Measurements from ENCODE around the gene SCAMP1. TPM values are rescaled to one million over a fixed set of nuclear protein-coding genes. Genes with fewer than 3 reads are reported as not detected.

Gene SCAMP1
- total and polyA plus RNA-seq, 5 donors: 14.6 to 44.1 (median 40.1) TPM

DNA sequence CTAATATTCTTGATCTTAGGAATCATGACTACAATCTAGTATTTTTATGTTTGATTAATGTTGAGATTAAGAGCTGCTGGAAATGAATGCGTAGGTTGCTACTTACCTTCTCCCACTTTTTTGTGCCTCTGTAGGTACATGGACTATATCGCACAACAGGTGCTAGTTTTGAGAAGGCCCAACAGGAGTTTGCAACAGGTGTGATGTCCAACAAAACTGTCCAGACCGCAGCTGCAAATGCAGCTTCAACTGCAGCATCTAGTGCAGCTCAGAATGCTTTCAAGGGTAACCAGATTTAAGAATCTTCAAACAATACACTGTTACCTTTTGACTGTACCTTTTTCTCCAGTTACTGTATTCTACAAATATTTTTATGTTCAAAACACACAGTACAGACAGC lies 115.0 kb downstream of the SCAMP1 start:
- WGBS: 95% methylated on average over 3 of the region's 3 CpGs
- intact Hi-C loops (cut with DNase I): loop anchor here in 2 of 4 donors (10.0 kb wide), 2 partner anchors 49 to 169 kb away; partner anchors contain the start of gene LHFPL2 (in 1 of the 2)
- ATAC-seq (no peak), DNase-seq (no peak)
- no peaks in the 10 kb centered on the region for H3K4me1 ChIP-seq (ENCODE audit: control insufficient read depth, insufficient read depth, low read length)
- no peaks in the 10 kb centered on the region for H3K9me3 ChIP-seq (ENCODE audit: control insufficient read depth, low read length)
- no peak overlapping the region for H3K27ac ChIP-seq (ENCODE audit: low read length)
- H3K4me3 ChIP-seq (ENCODE audit: low read length): no peak overlapping the region
- H3K27me3 ChIP-seq (ENCODE audit: control insufficient read depth, insufficient read depth): no peaks in the 10 kb centered on the region

DNA sequence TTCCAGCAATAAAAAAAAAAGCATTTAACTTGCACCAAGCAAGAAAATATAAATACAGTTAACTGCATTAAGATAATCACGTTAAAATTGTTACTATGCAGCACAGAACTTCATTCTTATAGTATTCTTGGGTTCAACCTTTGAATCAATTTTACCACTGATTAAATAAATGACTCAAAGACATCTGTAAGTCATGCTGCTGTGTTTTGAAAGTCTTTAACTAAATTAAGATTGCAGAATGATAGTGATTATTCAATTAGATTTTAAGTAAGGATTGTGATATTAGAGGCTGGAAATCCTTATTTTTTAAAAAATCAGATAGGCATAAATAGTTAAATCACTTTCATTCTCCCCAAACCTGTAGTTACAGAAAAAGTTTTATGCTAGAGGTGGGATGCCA lies 116.4 kb downstream of the SCAMP1 start:
- Histone ChIP-seq H3K4me3 (ENCODE audit: low read length) (no peak overlapping the region), H3K27ac (ENCODE audit: low read length) (no peak overlapping the region), H3K4me1 (ENCODE audit: control insufficient read depth, insufficient read depth, low read length) (no peaks in the 10 kb centered on the region), H3K27me3 (ENCODE audit: control insufficient read depth, insufficient read depth) (no peaks in the 10 kb centered on the region), H3K9me3 (ENCODE audit: control insufficient read depth, low read length) (no peaks in the 10 kb centered on the region)
- intact Hi-C loops (cut with DNase I): loop anchor here in 2 of 4 donors (10.0 kb wide), 2 partner anchors 48 to 168 kb away; partner anchors contain the start of gene LHFPL2 (in 1 of the 2)
- no peak for ATAC-seq
- no peak for DNase-seq
- WGBS: 83% methylated on average over 1 of the region's 1 CpG

DNA sequence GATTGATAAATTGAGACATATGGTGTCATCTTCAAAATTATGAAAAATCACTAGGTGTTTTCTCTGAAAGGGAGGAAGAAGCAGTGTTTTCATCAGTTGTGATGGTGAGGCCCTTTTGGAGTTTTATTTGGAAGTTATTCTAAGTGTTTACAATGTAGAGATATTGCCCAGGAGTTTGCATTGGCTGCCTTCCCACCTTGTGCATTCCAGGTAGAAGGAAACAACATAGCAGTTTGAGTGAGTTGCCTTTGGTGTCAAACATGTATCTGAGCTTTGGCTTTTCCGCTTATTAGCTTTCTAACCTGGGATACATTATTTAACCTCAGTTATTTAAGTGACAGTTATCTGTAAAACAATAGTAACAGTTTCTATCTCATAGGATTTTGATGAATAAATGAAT lies 122.5 kb downstream of the SCAMP1 start:
- 99% methylated on average over 1 of the region's 1 CpG for WGBS
- H3K27ac ChIP-seq (ENCODE audit: low read length): no peak overlapping the region
- ATAC-seq: no peak
- no peaks in the 10 kb centered on the region for H3K4me1 ChIP-seq (ENCODE audit: control insufficient read depth, insufficient read depth, low read length)
- DNase-seq: no peak
- H3K4me3 ChIP-seq (ENCODE audit: low read length): no peak overlapping the region
- no peaks in the 10 kb centered on the region for H3K27me3 ChIP-seq (ENCODE audit: control insufficient read depth, insufficient read depth)
- no peaks in the 10 kb centered on the region for H3K9me3 ChIP-seq (ENCODE audit: control insufficient read depth, low read length)
- intact Hi-C loops (cut with DNase I): no loop called here

DNA sequence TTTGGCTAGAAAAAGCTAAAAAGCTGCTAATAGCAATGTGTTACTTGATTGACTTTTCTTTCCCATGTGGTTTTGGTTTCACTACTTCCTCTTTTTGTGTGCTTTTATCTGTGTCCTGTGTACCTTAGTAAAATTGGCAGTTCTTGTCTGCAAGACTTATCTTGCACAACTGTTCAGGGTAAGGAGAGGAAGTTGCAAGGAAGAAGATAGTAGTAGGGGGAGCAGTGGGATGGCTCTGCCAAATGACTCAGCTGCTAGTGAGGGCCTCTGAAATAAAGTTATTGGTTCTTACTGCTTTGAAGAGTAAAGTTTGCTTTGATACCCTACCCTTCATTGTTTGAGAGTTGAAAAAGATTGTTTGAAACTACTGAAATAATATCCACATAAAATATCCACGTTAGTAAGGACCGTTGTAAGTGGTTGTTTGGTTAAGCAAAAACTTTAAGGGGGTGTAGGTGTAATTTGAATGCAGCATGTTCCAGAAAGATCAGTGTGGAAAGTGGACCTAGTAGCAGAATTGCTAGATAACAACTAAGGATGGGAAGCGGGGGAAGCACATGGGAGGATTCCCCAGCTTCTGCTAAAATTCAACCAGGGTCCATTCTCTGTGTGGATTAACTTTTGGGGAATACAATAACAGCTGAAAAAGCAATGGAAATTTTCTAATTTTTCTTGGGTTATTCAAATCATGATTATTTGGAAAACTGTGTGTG lies 123.5 kb downstream of the SCAMP1 start:
- ATAC-seq (peak; percentile 89 to 94), DNase-seq (no peak)
- Histone ChIP-seq H3K4me1 (ENCODE audit: control insufficient read depth, insufficient read depth, low read length) (no peaks in the 10 kb centered on the region), H3K27ac (ENCODE audit: low read length) (no peak overlapping the region), H3K9me3 (ENCODE audit: control insufficient read depth, low read length) (no peaks in the 10 kb centered on the region), H3K4me3 (ENCODE audit: low read length) (no peak overlapping the region), H3K27me3 (ENCODE audit: control insufficient read depth, insufficient read depth) (no peaks in the 10 kb centered on the region)
- intact Hi-C loops (cut with DNase I): no loop called here
- 63% methylated on average over 3 of the region's 3 CpGs for WGBS

DNA sequence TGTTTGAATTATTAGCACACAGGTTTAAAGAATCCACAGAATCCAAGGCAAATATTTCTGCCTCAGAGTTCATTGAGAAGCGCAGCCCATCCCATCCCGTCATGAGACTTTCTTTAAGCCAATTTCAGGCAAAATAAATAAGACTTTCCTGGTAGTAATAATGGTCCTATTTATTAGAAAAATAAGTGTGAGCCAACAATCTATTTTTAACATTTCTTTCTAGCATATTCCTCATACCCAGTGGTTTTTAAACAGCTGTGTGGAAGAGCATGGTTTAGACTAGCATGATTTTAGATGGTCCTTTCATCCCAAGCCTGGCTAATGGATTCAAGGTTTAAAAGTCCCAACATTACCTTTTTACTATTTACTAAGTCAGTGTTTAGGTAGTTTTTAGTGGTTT lies 125.8 kb downstream of the SCAMP1 start:
- no peaks in the 10 kb centered on the region for H3K4me1 ChIP-seq (ENCODE audit: control insufficient read depth, insufficient read depth, low read length)
- no peaks in the 10 kb centered on the region for H3K27me3 ChIP-seq (ENCODE audit: control insufficient read depth, insufficient read depth)
- H3K27ac ChIP-seq (ENCODE audit: low read length): no peak overlapping the region
- ATAC-seq: peak in 1 of 2 donors; percentile 36
- no peak overlapping the region for H3K4me3 ChIP-seq (ENCODE audit: low read length)
- DNase-seq: no peak
- H3K9me3 ChIP-seq (ENCODE audit: control insufficient read depth, low read length): no peaks in the 10 kb centered on the region
- intact Hi-C loops (cut with DNase I): no loop called here
- WGBS: 64% methylated on average over 2 of the region's 2 CpGs

DNA sequence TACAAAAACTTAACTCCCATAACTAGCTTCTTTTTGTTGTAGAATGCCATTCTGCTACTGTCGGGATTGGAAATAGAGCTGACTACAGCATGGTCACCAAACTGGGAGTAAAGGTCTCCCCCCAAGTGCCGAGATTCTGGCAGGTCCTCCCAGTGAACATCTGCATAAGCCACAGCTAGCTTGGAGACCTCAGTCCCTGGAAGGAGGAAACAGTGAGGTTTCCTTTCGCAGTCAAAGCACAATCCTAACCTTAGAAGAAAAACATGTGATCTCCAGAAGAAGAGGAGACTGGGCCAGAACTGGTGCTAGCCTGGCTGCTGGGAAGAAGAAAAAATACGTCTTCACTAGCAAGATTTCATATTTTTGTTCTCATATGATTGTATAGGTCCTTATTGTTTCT lies 127.4 kb downstream of the SCAMP1 start:
- H3K27ac ChIP-seq (ENCODE audit: low read length): no peak overlapping the region

DNA sequence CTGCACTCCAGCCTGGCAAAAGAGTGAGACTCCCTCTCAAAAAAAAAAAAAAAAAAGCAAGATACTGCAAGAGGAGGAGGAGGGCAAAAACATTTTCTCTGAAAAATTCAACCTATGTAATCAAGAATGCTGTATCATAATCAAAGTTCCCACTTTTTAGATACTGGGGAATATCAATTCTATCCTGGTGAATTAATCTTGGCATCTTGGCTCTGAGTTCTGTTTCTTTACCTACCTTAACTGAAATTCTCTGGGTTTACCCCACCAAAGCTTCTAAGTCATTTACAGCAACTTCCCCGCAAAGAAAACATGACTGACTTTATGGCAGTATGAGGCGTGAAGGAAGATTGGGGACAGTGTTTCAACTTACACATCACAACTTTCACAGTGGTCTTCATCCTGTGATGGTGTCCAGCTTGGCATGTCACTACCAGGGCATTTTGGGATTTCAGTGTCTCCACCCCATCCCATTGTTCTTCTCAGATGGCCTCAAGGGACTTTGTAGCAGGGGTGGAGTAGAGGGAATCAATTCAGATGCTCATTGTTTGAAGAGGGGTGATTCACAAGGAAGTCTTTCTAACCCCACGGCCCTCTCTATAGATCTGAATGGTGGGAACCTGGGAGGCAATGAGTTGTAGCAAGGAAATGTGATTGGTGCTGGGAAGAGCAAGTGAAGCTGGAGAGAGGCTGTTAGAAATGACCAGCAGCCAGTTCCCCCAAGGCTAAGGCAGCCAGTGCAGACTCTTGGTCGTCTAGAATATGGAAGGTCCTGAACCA lies 130.5 kb downstream of the SCAMP1 start:
- H3K9me3 ChIP-seq (ENCODE audit: control insufficient read depth, low read length): no peaks in the 10 kb centered on the region
- ATAC-seq (peak in 1 of 2 donors; percentile 58), DNase-seq (no peak)
- no peak overlapping the region for H3K27ac ChIP-seq (ENCODE audit: low read length)
- H3K4me3 ChIP-seq (ENCODE audit: low read length): no peak overlapping the region
- WGBS: 82% methylated on average over 4 of the region's 4 CpGs
- no peaks in the 10 kb centered on the region for H3K27me3 ChIP-seq (ENCODE audit: control insufficient read depth, insufficient read depth)
- intact Hi-C loops (cut with DNase I): no loop called here
- no peaks in the 10 kb centered on the region for H3K4me1 ChIP-seq (ENCODE audit: control insufficient read depth, insufficient read depth, low read length)

More for the DNA sequence above, 127.4 kb downstream of the SCAMP1 start:
- Histone ChIP-seq H3K9me3 (ENCODE audit: control insufficient read depth, low read length) (no peaks in the 10 kb centered on the region), H3K4me1 (ENCODE audit: control insufficient read depth, insufficient read depth, low read length) (no peaks in the 10 kb centered on the region), H3K27me3 (ENCODE audit: control insufficient read depth, insufficient read depth) (no peaks in the 10 kb centered on the region), H3K4me3 (ENCODE audit: low read length) (no peak overlapping the region)
- intact Hi-C loops (cut with DNase I): no loop called here
- 58% methylated on average over 4 of the region's 4 CpGs for WGBS
- DNase-seq (no peak), ATAC-seq (no peak)

DNA sequence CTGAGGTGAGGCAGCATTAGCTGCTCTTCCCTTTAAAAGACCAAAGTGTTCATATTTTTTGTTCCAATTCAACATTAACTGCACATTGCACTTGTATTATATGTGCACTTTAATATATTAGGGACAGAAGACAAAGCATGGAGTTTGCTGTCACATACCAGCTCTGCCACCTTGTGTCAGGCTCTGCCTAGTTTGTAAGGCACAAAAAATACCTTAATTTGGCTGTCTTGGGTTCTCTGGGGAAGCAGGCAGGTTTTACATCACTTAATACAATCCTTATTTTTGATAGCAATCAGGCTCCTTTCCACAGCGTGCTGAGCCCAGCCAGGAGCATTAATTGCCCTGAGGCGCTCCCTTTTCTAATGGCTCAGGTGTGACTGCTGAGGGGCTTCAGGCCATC lies 131.8 kb downstream of the SCAMP1 start:
- Histone ChIP-seq H3K4me1 (ENCODE audit: control insufficient read depth, insufficient read depth, low read length) (peaks cover 4% of the 10 kb centered on the region), H3K27ac (ENCODE audit: low read length) (no peak overlapping the region), H3K4me3 (ENCODE audit: low read length) (no peak overlapping the region), H3K27me3 (ENCODE audit: control insufficient read depth, insufficient read depth) (no peaks in the 10 kb centered on the region), H3K9me3 (ENCODE audit: control insufficient read depth, low read length) (no peaks in the 10 kb centered on the region)
- WGBS: 95% methylated on average over 2 of the region's 2 CpGs
- DNase-seq (no peak), ATAC-seq (no peak)
- intact Hi-C loops (cut with DNase I): no loop called here

DNA sequence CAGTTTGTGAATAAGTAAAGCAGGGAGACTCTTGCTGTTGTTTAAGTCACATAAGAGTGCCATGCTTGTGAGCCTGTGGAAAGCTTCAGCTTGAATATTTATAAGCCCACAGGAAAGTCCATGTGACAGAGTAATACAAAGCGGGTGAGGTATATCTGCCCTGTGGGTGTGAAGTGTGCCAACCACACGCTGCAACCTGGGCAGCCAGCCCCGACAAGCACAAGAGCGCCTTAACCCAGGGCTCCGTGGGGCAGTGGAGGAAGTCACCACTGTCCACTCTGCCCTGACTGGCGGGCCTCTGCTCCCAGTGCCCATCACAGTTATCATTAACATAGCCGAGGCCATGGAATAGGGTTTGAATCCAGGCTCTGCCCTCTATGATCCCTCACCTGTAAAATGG lies 132.2 kb downstream of the SCAMP1 start:
- Histone ChIP-seq H3K4me1 (ENCODE audit: control insufficient read depth, insufficient read depth, low read length) (peaks cover 4% of the 10 kb centered on the region), H3K27me3 (ENCODE audit: control insufficient read depth, insufficient read depth) (no peaks in the 10 kb centered on the region), H3K9me3 (ENCODE audit: control insufficient read depth, low read length) (no peaks in the 10 kb centered on the region), H3K27ac (ENCODE audit: low read length) (no peak overlapping the region), H3K4me3 (ENCODE audit: low read length) (no peak overlapping the region)
- DNase-seq (no peak), ATAC-seq (no peak)
- WGBS: 82% methylated on average over 7 of the region's 7 CpGs
- intact Hi-C loops (cut with DNase I): no loop called here

DNA sequence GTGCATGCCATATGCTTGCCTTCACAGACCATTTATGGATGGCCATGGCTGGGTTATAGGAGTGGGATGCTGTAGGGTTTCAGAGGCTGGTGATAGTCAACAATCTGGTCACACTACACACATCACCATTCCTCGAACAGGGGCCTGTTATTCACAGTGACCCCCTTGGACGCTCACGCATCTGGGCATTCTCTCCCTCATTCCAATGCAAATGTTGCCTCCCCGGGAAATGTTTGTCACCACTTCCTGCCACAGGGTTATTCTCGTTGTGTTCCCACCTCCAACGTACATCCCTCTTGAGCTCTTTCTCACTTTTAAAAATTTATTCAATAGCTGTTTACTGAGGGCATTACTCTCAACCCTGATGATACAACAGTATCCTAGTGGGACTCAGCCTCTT lies 135.4 kb downstream of the SCAMP1 start:
- ATAC-seq: no peak
- H3K4me1 ChIP-seq (ENCODE audit: control insufficient read depth, insufficient read depth, low read length): peaks cover 9% of the 10 kb centered on the region
- DNase-seq: no peak
- H3K9me3 ChIP-seq (ENCODE audit: control insufficient read depth, low read length): no peaks in the 10 kb centered on the region
- no peak overlapping the region for H3K4me3 ChIP-seq (ENCODE audit: low read length)
- 57% methylated on average over 6 of the region's 6 CpGs for WGBS
- no peak overlapping the region for H3K27ac ChIP-seq (ENCODE audit: low read length)
- intact Hi-C loops (cut with DNase I): no loop called here
- H3K27me3 ChIP-seq (ENCODE audit: control insufficient read depth, insufficient read depth): no peaks in the 10 kb centered on the region

DNA sequence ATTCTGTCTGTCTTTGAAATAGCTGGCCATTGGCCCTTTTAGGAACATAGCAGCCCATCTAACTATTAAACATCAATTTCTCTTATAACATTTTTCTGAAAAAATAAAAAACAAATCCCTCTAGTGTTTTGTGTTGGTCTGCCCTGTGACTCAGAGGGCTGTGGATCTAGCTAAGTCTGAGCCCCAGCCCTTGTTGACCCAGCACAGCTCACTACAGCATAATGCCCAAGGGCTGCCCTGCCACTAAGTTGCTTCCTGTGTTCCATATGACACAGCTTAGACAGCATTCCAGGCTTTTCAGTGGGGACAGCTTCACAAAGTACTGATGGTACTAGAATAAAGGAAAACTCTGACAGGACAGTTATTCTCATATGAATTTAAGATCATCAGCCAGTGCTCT lies 136.0 kb downstream of the SCAMP1 start:
- peak in 1 of 2 donors; percentile 75 for ATAC-seq
- DNase-seq: no peak
- no peak overlapping the region for H3K4me3 ChIP-seq (ENCODE audit: low read length)
- intact Hi-C loops (cut with DNase I): no loop called here
- no peaks in the 10 kb centered on the region for H3K9me3 ChIP-seq (ENCODE audit: control insufficient read depth, low read length)
- no peak overlapping the region for H3K27ac ChIP-seq (ENCODE audit: low read length)
- peaks cover 9% of the 10 kb centered on the region for H3K4me1 ChIP-seq (ENCODE audit: control insufficient read depth, insufficient read depth, low read length)
- no peaks in the 10 kb centered on the region for H3K27me3 ChIP-seq (ENCODE audit: control insufficient read depth, insufficient read depth)

Data from right cardiac atrium (tissue), 5 donors.